ENCODE results near the gene SPAG6.

GRCh38 chr10:22344781-22345300 is 455 bp upstream of the SPAG6 start:
- no peak for TF ChIP-seq POLR2A (IDR thresholded peaks at IDR 0.05; ENCODE audit: low read length)
- no peak for TF ChIP-seq GATA1 (IDR thresholded peaks at IDR 0.05; ENCODE audit: low read depth, low read length)

Measured in erythroblast (primary cell).